Dedifferentiated amniotic fluid mesenchymal stem cell (primary cell): Measurements from ENCODE around the gene TSPAN12.

Experiments
- DNase-seq: peaks from one replicate; pipeline ENCODE4 v3.0.0-alpha.2; 2016; ENCODE audit errors: extremely low spot score

TSPAN12 gene

GRCh38 chr7:120842121-120842621, 15.8 kb downstream of the TSPAN12 start:
- DNase-seq: no peak

- no peak for DNase-seq
These were observed 16.3 kb downstream of the TSPAN12 start for GRCh38 chr7:120841608-120842007.

GRCh38 chr7:120838281-120838682, 19.7 kb downstream of the TSPAN12 start:
- DNase-seq: no peak

- no peak for DNase-seq
These were observed 20.3 kb downstream of the TSPAN12 start for GRCh38 chr7:120837599-120837998.

- DNase-seq: no peak
These were observed 21.3 kb downstream of the TSPAN12 start for GRCh38 chr7:120836556-120837115.

GRCh38 chr7:120834726-120835125, 23.2 kb downstream of the TSPAN12 start:
- no peak for DNase-seq

- no peak for DNase-seq
These were observed 24.4 kb downstream of the TSPAN12 start for GRCh38 chr7:120833546-120833945.

GRCh38 chr7:120832803-120833202, 25.1 kb downstream of the TSPAN12 start:
- no peak for DNase-seq

- DNase-seq: no peak
These were observed 26.7 kb downstream of the TSPAN12 start for GRCh38 chr7:120831260-120831659.

- no peak for DNase-seq
These were observed 28.5 kb downstream of the TSPAN12 start for GRCh38 chr7:120829487-120829886.

- no peak for DNase-seq
These were observed 29.4 kb downstream of the TSPAN12 start for GRCh38 chr7:120828528-120828927.

GRCh38 chr7:120827371-120828118, 30.4 kb downstream of the TSPAN12 start:
- DNase-seq: no peak

GRCh38 chr7:120825576-120825975, 32.4 kb downstream of the TSPAN12 start:
- DNase-seq: no peak

GRCh38 chr7:120825152-120825551, 32.8 kb downstream of the TSPAN12 start:
- no peak for DNase-seq

- DNase-seq: no peak
These were observed 38.1 kb downstream of the TSPAN12 start for GRCh38 chr7:120819861-120820260.

GRCh38 chr7:120817851-120818250, 40.1 kb downstream of the TSPAN12 start:
- no peak for DNase-seq

GRCh38 chr7:120814253-120814939, 43.5 kb downstream of the TSPAN12 start:
- DNase-seq: no peak

GRCh38 chr7:120813546-120814252, 44.2 kb downstream of the TSPAN12 start:
- DNase-seq: no peak

- DNase-seq: no peak
These were observed 44.9 kb downstream of the TSPAN12 start for GRCh38 chr7:120813089-120813488.

- DNase-seq: no peak
These were observed 48.7 kb downstream of the TSPAN12 start for GRCh38 chr7:120809260-120809659.

GRCh38 chr7:120807390-120807789, 50.6 kb downstream of the TSPAN12 start:
- DNase-seq: no peak

GRCh38 chr7:120806669-120807068, 51.3 kb downstream of the TSPAN12 start:
- no peak for DNase-seq
